ENCODE measurements around the gene ACOT7.

DNA sequence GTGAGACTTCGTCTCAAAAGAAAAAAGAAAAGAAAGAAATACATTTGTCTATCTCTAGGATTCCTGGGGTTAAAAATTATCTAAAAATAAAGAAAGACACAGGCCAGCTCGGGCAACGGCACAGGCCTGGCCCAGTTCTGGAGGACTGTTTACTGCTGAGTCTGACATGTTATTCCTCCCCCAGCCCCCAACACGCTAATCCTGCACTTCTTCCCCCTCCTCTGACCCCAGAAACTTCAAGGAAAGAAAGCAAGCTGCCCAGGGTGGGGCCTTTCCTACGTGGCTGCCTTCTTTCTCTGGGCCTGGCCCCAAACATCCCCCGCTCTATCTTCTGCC, 40.0 kb downstream of the ACOT7 start:
- TF ChIP-seq, protein P1, sequence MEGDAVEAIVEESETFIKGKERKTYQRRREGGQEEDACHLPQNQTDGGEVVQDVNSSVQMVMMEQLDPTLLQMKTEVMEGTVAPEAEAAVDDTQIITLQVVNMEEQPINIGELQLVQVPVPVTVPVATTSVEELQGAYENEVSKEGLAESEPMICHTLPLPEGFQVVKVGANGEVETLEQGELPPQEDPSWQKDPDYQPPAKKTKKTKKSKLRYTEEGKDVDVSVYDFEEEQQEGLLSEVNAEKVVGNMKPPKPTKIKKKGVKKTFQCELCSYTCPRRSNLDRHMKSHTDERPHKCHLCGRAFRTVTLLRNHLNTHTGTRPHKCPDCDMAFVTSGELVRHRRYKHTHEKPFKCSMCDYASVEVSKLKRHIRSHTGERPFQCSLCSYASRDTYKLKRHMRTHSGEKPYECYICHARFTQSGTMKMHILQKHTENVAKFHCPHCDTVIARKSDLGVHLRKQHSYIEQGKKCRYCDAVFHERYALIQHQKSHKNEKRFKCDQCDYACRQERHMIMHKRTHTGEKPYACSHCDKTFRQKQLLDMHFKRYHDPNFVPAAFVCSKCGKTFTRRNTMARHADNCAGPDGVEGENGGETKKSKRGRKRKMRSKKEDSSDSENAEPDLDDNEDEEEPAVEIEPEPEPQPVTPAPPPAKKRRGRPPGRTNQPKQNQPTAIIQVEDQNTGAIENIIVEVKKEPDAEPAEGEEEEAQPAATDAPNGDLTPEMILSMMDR (IDR thresholded peaks at IDR 0.05 in 8 of 11, conservative IDR thresholded peaks at IDR 0.05 in 3 of 11), result no peak
- TF ChIP-seq POLR2A (IDR thresholded peaks at IDR 0.05) (no peak), POLR2AphosphoS5 (IDR thresholded peaks at IDR 0.05) (no peak)
